Testis (tissue), 3 donors: ENCODE measurements around the gene ARL15. TPM values are rescaled to one million over a fixed set of nuclear protein-coding genes. Genes with fewer than 3 reads are reported as not detected.
A peak's percentile ranks its signal among the peaks of the same experiment; 100 is the strongest.

Source experiments
- DNase-seq: peaks from one replicate; pipeline ENCODE4 v3.0.0-alpha.2; 2019
- H3K27ac ChIP-seq, 2 donors: fragments of 200-600 bp; sonication (generic); one replicate each; pipeline ENCODE4 v1.5.1; 2019
- H3K27me3 ChIP-seq: fragments of 200-600 bp; sonication (generic); one replicate; pipeline ENCODE4 v1.5.1; 2019
- H3K36me3 ChIP-seq: fragments of 200-600 bp; sonication (generic); one replicate; pipeline ENCODE4 v1.5.1; 2017; ENCODE audit warnings: low read depth; ENCODE audit errors: missing control alignments
- H3K4me1 ChIP-seq: fragments of 200-600 bp; sonication (generic); one replicate; pipeline ENCODE4 v1.5.1; 2019
- H3K4me3 ChIP-seq, 2 donors: fragments of 200-600 bp; sonication (generic); one replicate each; pipeline ENCODE4 v1.5.1; 2017 to 2019
- H3K9me3 ChIP-seq: fragments of 200-600 bp; sonication (generic); one replicate; pipeline ENCODE4 v1.5.1; 2017
- POLR2A ChIP-seq: fragments of 450-650 bp; IDR thresholded peaks from one replicate; pipeline ENCODE4 v1.6.1; 2017; ENCODE audit warnings: antibody characterized with exemption, mild to moderate bottlenecking, moderate library complexity
- WGBS, 2 donors: methylation state at CpG; one replicate each; pipeline ENCODE4 v1.1.5; 2018; 5-methylcytosine and 5-hydroxymethylcytosine counted together
- intact Hi-C: fragments of 100-400 bp; cut with DNase I; formaldehyde crosslinking; loops from one replicate; pipeline ENCODE4 v1.15.1; 2023; ENCODE audit warnings: low total_unique reads
- polyA plus RNA-seq: library from polyadenylated mRNA; stranded (reverse); fragments of 350-450 nt; fragmentation: Illumina TruSeq; extraction: RNeasy Lipid Tissue Mini Kit (QIAGEN cat#74804); gene quantifications from one replicate; pipeline ENCODE4 v1.2.3, GENCODE V29; 2014; ENCODE audit warnings: low read depth, low replicate concordance; ENCODE audit not compliant: insufficient read depth
- total RNA-seq, 2 donors: library from RNA; depleted of rRNA; stranded (reverse); fragments of >200 nt; gene quantifications; one replicate each; pipeline ENCODE4 v1.2.3, GENCODE V29; 2016
- TF ChIP-seq, protein P1 (sequence below), 3 experiments: fragments of 450-650 bp in 2 of 3; fragments of 200-600 bp in 1 of 3; sonication (generic) in 1 of 3; IDR thresholded peaks; one replicate each; pipeline ENCODE4 v1.5.1; 2016 to 2019; ENCODE audit warnings: antibody characterized with exemption in 3 of 3, mild to moderate bottlenecking in 2 of 3, moderate library complexity in 1 of 3

The ARL15 gene
- total and polyA plus RNA-seq, 3 donors from 2014 or later = 36.6 to 88.6 (median 75.2) TPM

DNA sequence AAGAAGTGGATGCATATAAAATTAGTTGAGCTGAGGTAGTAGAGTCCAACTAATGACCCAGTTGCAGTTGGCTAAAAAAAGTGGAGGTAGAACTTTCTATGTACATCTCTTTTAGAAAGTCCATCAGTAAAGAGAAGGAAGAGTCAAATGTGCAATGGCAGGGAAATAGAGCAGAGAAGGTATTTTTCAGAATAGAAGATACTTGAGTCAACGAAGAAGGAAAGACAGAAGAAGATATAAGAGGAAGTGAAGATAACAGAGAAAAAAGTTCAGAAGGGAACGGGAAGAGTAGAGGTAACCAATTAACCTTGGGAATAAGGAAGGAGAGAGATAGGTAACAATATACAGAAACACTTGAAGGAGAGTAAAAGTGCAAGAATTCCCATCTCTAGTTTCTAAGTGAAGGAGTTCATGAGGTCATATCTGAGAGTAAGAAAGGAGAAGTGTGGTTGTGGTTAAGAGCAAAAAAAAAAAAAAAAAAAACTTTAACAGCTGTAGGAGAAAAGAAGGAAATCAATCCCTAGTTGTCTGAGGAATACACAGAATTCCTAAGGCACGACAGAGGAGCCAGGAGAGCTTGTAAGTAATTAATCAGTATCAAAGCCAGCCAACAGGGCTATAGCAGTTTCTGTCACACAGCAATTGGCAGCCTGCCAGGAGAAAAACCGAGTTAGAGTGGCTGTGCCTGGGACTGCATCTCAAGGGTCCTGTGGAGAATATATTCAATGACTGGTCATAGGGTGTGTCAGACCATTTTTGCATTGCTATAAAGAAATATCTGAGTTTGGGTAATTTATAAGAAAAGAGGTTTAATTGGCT, 61.0 kb downstream of the ARL15 start:
- Histone ChIP-seq H3K27ac (no peak overlapping the region), H3K4me1 (peaks cover 5% of the 10 kb centered on the region), H3K27me3 (no peaks in the 10 kb centered on the region), H3K36me3 (no peaks in the 10 kb centered on the region), H3K9me3 (no peaks in the 10 kb centered on the region), H3K4me3 (no peak overlapping the region)
- DNase-seq = no peak
- TF ChIP-seq, protein P1, sequence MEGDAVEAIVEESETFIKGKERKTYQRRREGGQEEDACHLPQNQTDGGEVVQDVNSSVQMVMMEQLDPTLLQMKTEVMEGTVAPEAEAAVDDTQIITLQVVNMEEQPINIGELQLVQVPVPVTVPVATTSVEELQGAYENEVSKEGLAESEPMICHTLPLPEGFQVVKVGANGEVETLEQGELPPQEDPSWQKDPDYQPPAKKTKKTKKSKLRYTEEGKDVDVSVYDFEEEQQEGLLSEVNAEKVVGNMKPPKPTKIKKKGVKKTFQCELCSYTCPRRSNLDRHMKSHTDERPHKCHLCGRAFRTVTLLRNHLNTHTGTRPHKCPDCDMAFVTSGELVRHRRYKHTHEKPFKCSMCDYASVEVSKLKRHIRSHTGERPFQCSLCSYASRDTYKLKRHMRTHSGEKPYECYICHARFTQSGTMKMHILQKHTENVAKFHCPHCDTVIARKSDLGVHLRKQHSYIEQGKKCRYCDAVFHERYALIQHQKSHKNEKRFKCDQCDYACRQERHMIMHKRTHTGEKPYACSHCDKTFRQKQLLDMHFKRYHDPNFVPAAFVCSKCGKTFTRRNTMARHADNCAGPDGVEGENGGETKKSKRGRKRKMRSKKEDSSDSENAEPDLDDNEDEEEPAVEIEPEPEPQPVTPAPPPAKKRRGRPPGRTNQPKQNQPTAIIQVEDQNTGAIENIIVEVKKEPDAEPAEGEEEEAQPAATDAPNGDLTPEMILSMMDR (IDR thresholded peaks at IDR 0.05) = no peak
- TF ChIP-seq POLR2A = no peak
- 58 to 71% methylated on average over 4 of the region's 4 CpGs for WGBS, 2 donors
- intact Hi-C loops = no loop called here

DNA sequence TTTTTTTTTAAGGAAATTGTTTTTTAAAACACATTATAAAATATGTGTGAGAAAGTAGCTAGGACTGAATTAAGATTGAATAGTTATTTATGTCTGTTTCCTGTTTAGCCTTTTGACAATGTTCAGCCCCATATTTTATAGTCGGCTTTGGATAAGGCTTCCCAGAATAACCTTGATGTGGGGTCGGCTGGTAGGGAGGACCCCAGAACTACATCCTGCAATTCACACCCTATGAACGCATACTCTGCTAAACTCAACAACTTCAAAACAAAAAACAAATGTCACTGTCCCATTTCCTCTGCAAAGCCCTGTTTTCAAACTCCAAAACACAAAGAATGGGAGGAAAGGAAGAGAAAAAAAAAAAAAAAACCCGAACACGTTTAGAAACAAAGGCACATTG, 63.1 kb downstream of the ARL15 start:
- H3K27me3 ChIP-seq = no peaks in the 10 kb centered on the region
- no peak for DNase-seq
- no peaks in the 10 kb centered on the region for H3K9me3 ChIP-seq
- intact Hi-C loops = no loop called here
- WGBS, 2 donors = 57 to 59% methylated on average over 5 of the region's 5 CpGs
- TF ChIP-seq, protein P1 (IDR thresholded peaks at IDR 0.05) = no peak
- TF ChIP-seq POLR2A = no peak
- H3K36me3 ChIP-seq = no peaks in the 10 kb centered on the region
- no peak overlapping the region for H3K27ac ChIP-seq
- H3K4me3 ChIP-seq = no peak overlapping the region
- peaks cover 5% of the 10 kb centered on the region for H3K4me1 ChIP-seq

DNA sequence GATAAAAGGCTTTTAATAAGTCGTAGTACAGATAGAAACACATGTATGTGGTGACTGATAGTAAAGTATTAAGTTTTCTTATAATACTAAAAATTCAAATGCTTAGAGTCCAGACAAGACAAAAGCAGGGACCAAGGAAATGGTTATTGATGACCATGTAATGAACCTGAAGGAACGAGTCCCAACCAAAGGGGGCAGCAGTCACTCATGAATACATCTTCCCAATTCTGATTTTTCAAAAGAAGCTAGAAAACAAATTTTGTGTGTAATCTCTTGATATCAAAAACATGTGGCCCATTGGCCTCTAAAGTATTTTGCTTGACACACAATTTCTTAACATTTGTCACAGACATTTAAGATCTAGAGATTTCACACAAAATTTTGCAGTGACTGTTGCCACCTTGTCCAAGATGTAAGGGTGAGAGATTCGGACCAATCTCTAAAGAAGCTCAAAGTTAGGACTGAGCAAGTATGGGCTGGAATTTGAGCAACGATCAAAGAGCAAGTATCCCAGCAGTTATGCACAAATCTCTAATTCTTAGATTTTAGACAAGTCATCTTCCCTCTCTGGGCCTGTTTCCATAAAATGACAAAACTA, 66.8 kb downstream of the ARL15 start:
- TF ChIP-seq, protein P1 (IDR thresholded peaks at IDR 0.05) = peak; percentile 24 to 50 (median 43)
- TF ChIP-seq POLR2A = no peak
- no peak overlapping the region for H3K27ac ChIP-seq
- 64 to 71% methylated on average over 4 of the region's 4 CpGs for WGBS, 2 donors
- no peak overlapping the region for H3K4me3 ChIP-seq
- intact Hi-C loops = no loop called here
- no peak for DNase-seq
- no peaks in the 10 kb centered on the region for H3K9me3 ChIP-seq
- no peaks in the 10 kb centered on the region for H3K4me1 ChIP-seq
- no peaks in the 10 kb centered on the region for H3K27me3 ChIP-seq
- no peaks in the 10 kb centered on the region for H3K36me3 ChIP-seq

DNA sequence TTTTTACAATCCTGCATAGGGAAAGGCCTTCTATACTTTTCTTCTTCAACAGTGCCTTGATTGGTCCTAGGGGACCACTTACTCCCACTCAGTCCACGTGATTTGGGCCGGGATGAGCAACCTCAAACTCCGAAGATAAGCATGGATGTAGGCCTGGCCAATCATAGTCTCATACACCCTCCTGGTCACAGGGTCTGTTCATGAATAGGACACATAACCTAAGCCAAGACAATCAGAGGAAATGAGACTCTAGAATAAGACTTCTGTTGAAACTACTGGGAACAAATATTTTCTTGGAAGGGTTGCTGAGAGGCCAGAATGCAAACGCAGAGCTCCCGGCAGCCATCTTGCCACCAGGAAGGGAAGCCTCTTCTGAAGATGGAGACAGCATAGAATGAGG, 68.1 kb downstream of the ARL15 start:
- intact Hi-C loops = no loop called here
- no peaks in the 10 kb centered on the region for H3K27me3 ChIP-seq
- H3K27ac ChIP-seq = no peak overlapping the region
- H3K4me3 ChIP-seq = no peak overlapping the region
- H3K9me3 ChIP-seq = no peaks in the 10 kb centered on the region
- 52 to 57% methylated on average over 5 of the region's 5 CpGs for WGBS, 2 donors
- no peaks in the 10 kb centered on the region for H3K4me1 ChIP-seq
- TF ChIP-seq POLR2A = no peak
- TF ChIP-seq, protein P1 (IDR thresholded peaks at IDR 0.05) = no peak
- no peaks in the 10 kb centered on the region for H3K36me3 ChIP-seq
- no peak for DNase-seq
